B cell (primary cell): ENCODE results near the gene MLLT3. TPM values are rescaled to one million over a fixed set of nuclear protein-coding genes. Genes with fewer than 3 reads are reported as not detected.

ENCODE experiments used
- ATAC-seq: fragments of 200-7000 bp; cut with Tn5 transposase; one replicate; pipeline ENCODE4 v1.10.0; 2021; ENCODE audit warnings: low read depth, mild to moderate bottlenecking, moderate number of reproducible peaks, moderate library complexity
- CTCF ChIA-PET: fragments of 350-600 bp; sonication (Branson Sonifier 250); formaldehyde crosslinking; loops from one replicate; lab custom pipeline; 2021; ENCODE audit warnings: antibody characterized with exemption, inconsistent platforms; lab: Charles Lee
- POLR2A ChIA-PET: fragments of 350-600 bp; sonication (Branson Sonifier 250); formaldehyde crosslinking; loops from one replicate; lab custom pipeline; 2021; ENCODE audit warnings: antibody characterized with exemption; lab: Charles Lee
- DNase-seq: peaks from one replicate; pipeline ENCODE4 v3.0.0; 2013
- H2AFZ ChIP-seq: 2 replicates; pipeline ENCODE4 v1.6.1; 2012; ENCODE audit warnings: mild to moderate bottlenecking, low read depth, low read length; ENCODE audit not compliant: insufficient read depth, poor library complexity, severe bottlenecking
- H3K27ac ChIP-seq, 2 donors: 1 replicate in 1 of 2; 2 replicates in 1 of 2; pipeline ENCODE4 v1.5.1; 2012 to 2013; ENCODE audit warnings: low read length in 2 of 2, mild to moderate bottlenecking in 2 of 2, moderate library complexity in 1 of 2
- H3K27me3 ChIP-seq, 4 experiments: fragments of 200-600 bp in 1 of 4; sonication (generic) in 1 of 4; replicated peaks in 1 of 4; 1 replicate in 2 of 4; 2 replicates in 2 of 4; pipeline versions ENCODE4 v1.6.1 to v1.7.0; 2013 to 2016; ENCODE audit warnings: low read length in 3 of 4, mild to moderate bottlenecking in 2 of 4, mixed read lengths in 1 of 4, moderate library complexity in 1 of 4; ENCODE audit not compliant: insufficient read depth in 4 of 4, control insufficient read depth in 3 of 4; ENCODE audit errors: control extremely low read depth in 1 of 4
- H3K36me3 ChIP-seq, 2 experiments: replicated peaks in 1 of 2; 1 replicate in 1 of 2; 2 replicates in 1 of 2; pipeline versions ENCODE4 v1.6.1 to v1.7.1; 2013; ENCODE audit warnings: low read length in 1 of 2; ENCODE audit not compliant: insufficient read depth in 2 of 2, control insufficient read depth in 1 of 2; ENCODE audit errors: control extremely low read depth in 1 of 2, extremely low read depth in 1 of 2
- H3K4me1 ChIP-seq, 2 donors: fragments of 200-600 bp in 1 of 2; sonication (generic) in 1 of 2; 1 replicate in 1 of 2; 2 replicates in 1 of 2; pipeline versions ENCODE4 v1.5.1 to v1.6.1; 2013 to 2017; ENCODE audit warnings: low read length in 2 of 2; ENCODE audit not compliant: control insufficient read depth in 2 of 2, insufficient read depth in 2 of 2
- H3K4me2 ChIP-seq: replicated peaks from 2 replicates; pipeline ENCODE3; 2012; ENCODE audit warnings: mild to moderate bottlenecking, low read depth, low read length; ENCODE audit not compliant: poor library complexity, severe bottlenecking
- H3K4me3 ChIP-seq, 5 experiments: fragments of 200-600 bp in 1 of 5; sonication (generic) in 1 of 5; 1 replicate in 3 of 5; 2 replicates in 2 of 5; pipeline versions ENCODE4 v1.5.1 to v1.7.0; 2011 to 2016; ENCODE audit warnings: low read length in 4 of 5, mild to moderate bottlenecking in 4 of 5, low read depth in 2 of 5, control low read depth in 1 of 5, moderate library complexity in 1 of 5; ENCODE audit not compliant: insufficient read depth in 1 of 5; ENCODE audit errors: control extremely low read depth in 1 of 5, extremely low read depth in 1 of 5
- H3K79me2 ChIP-seq: fragments of 200-600 bp; sonication (generic); one replicate; pipeline ENCODE4 v1.6.0; 2016; ENCODE audit warnings: low read length; ENCODE audit not compliant: control insufficient read depth, insufficient read depth
- H3K9ac ChIP-seq: fragments of 200-600 bp; sonication (generic); 2 replicates; pipeline ENCODE4 v1.6.1; 2017; ENCODE audit warnings: mild to moderate bottlenecking, low read length, moderate library complexity
- H3K9me3 ChIP-seq, 3 donors: one replicate each; pipeline versions ENCODE4 v1.6.1 to v1.7.1; 2013; ENCODE audit warnings: low read length in 2 of 3; ENCODE audit not compliant: control insufficient read depth in 2 of 3, insufficient read depth in 1 of 3; ENCODE audit errors: control extremely low read depth in 1 of 3
- H4K20me1 ChIP-seq: 2 replicates; pipeline ENCODE4 v1.6.0; 2012; ENCODE audit warnings: mild to moderate bottlenecking, low read length; ENCODE audit not compliant: insufficient read depth, control insufficient read depth, poor library complexity, severe bottlenecking
- H3K27ac Mint-ChIP-seq: one replicate; pipeline ENCODE4 v1.8.0; 2021; ENCODE audit warnings: mixed read lengths
- H3K27me3 Mint-ChIP-seq: one replicate; pipeline ENCODE4 v1.8.0; 2021; ENCODE audit warnings: mixed read lengths
- H3K4me1 Mint-ChIP-seq: one replicate; pipeline ENCODE4 v1.8.0; 2021; ENCODE audit warnings: mixed read lengths
- H3K4me3 Mint-ChIP-seq: one replicate; pipeline ENCODE4 v1.8.0; 2021; ENCODE audit warnings: mixed read lengths
- H3K9me3 Mint-ChIP-seq: one replicate; pipeline ENCODE4 v1.8.0; 2022; ENCODE audit warnings: mixed read lengths; ENCODE audit not compliant: insufficient read depth
- EZH2 ChIP-seq: IDR thresholded peaks from 2 replicates; pipeline ENCODE4 v1.6.1; 2012; ENCODE audit warnings: borderline replicate concordance, low read depth, mild to moderate bottlenecking, moderate library complexity, low read length; ENCODE audit not compliant: insufficient read depth, poor library complexity, severe bottlenecking
- WGBS: methylation state at CpG from one replicate; pipeline ENCODE4 v1.1.5; 2013; ENCODE audit warnings: missing lambda C conversion rate; ENCODE audit not compliant: insufficient coverage; 5-methylcytosine and 5-hydroxymethylcytosine counted together
- intact Hi-C: fragments of 100-400 bp; cut with micrococcal nuclease; formaldehyde crosslinking; loops from one replicate; pipeline ENCODE4 v1.10.0; 2022
- polyA plus RNA-seq: library from polyadenylated mRNA; depleted of rRNA; stranded (reverse); fragments of >200 nt; gene quantifications from 2 replicates; pipeline ENCODE4 v1.2.3, GENCODE V29; 2012
- total RNA-seq, 2 donors: library from RNA; stranded (reverse); fragments of 120-200 nt in 1 of 2; gene quantifications; 1 replicate in 1 of 2; 2 replicates in 1 of 2; pipeline versions ENCODE4 v1.2.3 to v1.2.4, GENCODE V29; 2013 to 2022
- TF ChIP-seq, protein P1 (sequence below): fragments of 200-600 bp; IDR thresholded peaks from one replicate; pipeline ENCODE4 v1.8.0; 2022; ENCODE audit warnings: antibody characterized with exemption, mild to moderate bottlenecking

Gene MLLT3
- total and polyA plus RNA-seq, 2 donors (not counting 1 experiment from before 2014, with no cell fraction given): 3.4 to 3.6 TPM

DNA sequence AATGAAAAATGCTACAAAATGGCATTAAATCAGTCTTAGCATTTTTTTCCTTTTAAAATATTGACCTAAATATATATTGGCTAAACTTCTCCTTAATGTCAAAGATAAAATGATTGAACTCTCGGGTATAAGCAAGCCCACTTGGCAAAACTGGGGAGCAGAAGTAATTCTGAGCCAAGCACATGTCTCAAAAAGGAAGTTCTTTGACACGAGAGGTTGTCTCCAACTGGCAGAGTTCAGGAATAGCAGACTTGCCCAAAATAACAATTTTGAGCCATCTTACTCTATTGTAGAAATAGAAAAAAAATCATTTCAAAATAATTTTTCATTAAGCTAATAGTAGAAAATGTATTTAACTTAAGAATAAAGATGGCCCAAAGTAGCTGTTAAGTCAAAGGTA lies 10.4 kb upstream of the MLLT3 start:
- no CpG with 5 or more reads among the region's 2 CpGs for WGBS
- Mint-ChIP-seq H3K9me3 (no peaks in the 10 kb centered on the region), H3K27me3 (peaks cover 63% of the 10 kb centered on the region), H3K4me3 (no peak overlapping the region), H3K27ac (no peak overlapping the region), H3K4me1 (no peaks in the 10 kb centered on the region)
- no peak overlapping the region for H3K4me3 ChIP-seq
- ATAC-seq: no peak
- H3K4me2 ChIP-seq: no peak overlapping the region
- H3K9ac ChIP-seq: no peak overlapping the region
- POLR2A ChIA-PET: no interaction called here
- no peaks in the 10 kb centered on the region for H4K20me1 ChIP-seq
- no peak for DNase-seq
- TF ChIP-seq EZH2: no peak
- TF ChIP-seq, protein P1, sequence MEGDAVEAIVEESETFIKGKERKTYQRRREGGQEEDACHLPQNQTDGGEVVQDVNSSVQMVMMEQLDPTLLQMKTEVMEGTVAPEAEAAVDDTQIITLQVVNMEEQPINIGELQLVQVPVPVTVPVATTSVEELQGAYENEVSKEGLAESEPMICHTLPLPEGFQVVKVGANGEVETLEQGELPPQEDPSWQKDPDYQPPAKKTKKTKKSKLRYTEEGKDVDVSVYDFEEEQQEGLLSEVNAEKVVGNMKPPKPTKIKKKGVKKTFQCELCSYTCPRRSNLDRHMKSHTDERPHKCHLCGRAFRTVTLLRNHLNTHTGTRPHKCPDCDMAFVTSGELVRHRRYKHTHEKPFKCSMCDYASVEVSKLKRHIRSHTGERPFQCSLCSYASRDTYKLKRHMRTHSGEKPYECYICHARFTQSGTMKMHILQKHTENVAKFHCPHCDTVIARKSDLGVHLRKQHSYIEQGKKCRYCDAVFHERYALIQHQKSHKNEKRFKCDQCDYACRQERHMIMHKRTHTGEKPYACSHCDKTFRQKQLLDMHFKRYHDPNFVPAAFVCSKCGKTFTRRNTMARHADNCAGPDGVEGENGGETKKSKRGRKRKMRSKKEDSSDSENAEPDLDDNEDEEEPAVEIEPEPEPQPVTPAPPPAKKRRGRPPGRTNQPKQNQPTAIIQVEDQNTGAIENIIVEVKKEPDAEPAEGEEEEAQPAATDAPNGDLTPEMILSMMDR: no peak
- CTCF ChIA-PET: no interaction called here
- intact Hi-C loops: no loop called here
- H3K9me3 ChIP-seq: no peaks in the 10 kb centered on the region
- no peaks in the 10 kb centered on the region for H3K36me3 ChIP-seq
- no peaks in the 10 kb centered on the region for H3K4me1 ChIP-seq
- H3K79me2 ChIP-seq: no peaks in the 10 kb centered on the region
- peaks cover 0 to 62% (median 22%) of the 10 kb centered on the region in 4 experiments for H3K27me3 ChIP-seq
- no peak overlapping the region for H3K27ac ChIP-seq
- H2AFZ ChIP-seq: no peak overlapping the region

DNA sequence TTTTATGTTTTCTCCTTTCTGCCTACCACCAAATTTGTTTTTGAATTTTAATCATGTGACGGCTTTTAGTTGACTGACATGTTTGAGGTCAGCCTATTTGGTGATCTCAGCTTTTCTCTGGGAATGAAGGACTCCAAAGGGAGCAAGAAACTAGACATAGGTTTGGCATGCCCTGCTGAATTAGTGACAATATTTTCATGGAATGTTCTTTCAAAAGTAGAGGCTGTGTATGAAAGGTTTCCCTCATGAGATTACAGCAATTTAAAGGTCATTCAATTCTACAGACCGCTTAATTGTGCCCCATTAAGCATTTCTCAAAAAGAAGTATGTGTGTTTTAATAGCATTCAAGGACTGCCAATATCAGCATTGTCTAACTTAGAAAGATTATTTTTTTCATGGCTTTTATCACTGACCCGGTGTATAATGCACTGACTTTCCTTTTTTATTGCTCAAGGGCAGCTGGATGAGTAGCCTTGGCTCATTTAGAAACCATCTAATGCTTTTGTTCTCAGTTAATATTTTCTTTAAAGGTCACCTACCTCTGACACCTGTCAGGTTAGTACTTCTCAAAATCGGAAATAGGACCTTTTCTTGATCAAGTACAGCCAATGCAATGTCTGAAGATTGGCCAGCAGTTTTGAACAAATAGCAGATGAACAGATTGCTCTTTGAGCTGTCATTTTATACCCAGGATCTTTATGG lies 8.1 kb upstream of the MLLT3 start:
- H3K9me3 Mint-ChIP-seq: no peaks in the 10 kb centered on the region
- Histone ChIP-seq H3K4me2 (no peak overlapping the region), H3K4me1 (no peaks in the 10 kb centered on the region), H3K4me3 (no peak overlapping the region), H4K20me1 (no peaks in the 10 kb centered on the region), H3K27ac (no peak overlapping the region), H3K9me3 (no peaks in the 10 kb centered on the region), H3K79me2 (no peaks in the 10 kb centered on the region), H3K27me3 (peaks cover 0 to 43% (median 16%) of the 10 kb centered on the region in 4 experiments), H3K36me3 (no peaks in the 10 kb centered on the region), H3K9ac (no peak overlapping the region), H2AFZ (no peak overlapping the region)
- peaks cover 54% of the 10 kb centered on the region for H3K27me3 Mint-ChIP-seq
- WGBS: 88% methylated on average over 2 of the region's 4 CpGs
- no peak overlapping the region for H3K27ac Mint-ChIP-seq
- ChIA-PET POLR2A (no interaction called here), CTCF (no interaction called here)
- ATAC-seq (no peak), DNase-seq (no peak)
- H3K4me3 Mint-ChIP-seq: no peak overlapping the region
- intact Hi-C loops: no loop called here
- H3K4me1 Mint-ChIP-seq: no peaks in the 10 kb centered on the region
- TF ChIP-seq, protein P1: no peak
- no peak for TF ChIP-seq EZH2
